Mesothelial cell of epicardium (in vitro differentiated cells): ENCODE measurements around the gene S100A12. TPM values are rescaled to one million over a fixed set of nuclear protein-coding genes. Genes with fewer than 3 reads are reported as not detected.

Experiments
- DNase-seq, 2 experiments: peaks; one replicate each; pipeline ENCODE4 v3.0.0; 2021; ENCODE audit warnings: low spot score in 2 of 2; ENCODE audit not compliant: unreplicated experiment in 2 of 2
- H3K27ac Mint-ChIP-seq: 2 replicates; pipeline ENCODE4 v1.8.0; 2021; ENCODE audit warnings: mixed read lengths
- H3K27me3 Mint-ChIP-seq: 2 replicates; pipeline ENCODE4 v1.8.0; 2021; ENCODE audit warnings: low read depth, mixed read lengths
- H3K36me3 Mint-ChIP-seq: 2 replicates; pipeline ENCODE4 v1.8.0; 2021; ENCODE audit warnings: mixed read lengths
- H3K4me1 Mint-ChIP-seq: 2 replicates; pipeline ENCODE4 v1.8.0; 2021; ENCODE audit warnings: mixed read lengths
- H3K4me3 Mint-ChIP-seq: 2 replicates; pipeline ENCODE4 v1.8.0; 2021; ENCODE audit warnings: mild to moderate bottlenecking, moderate library complexity, mixed read lengths
- H3K9me3 Mint-ChIP-seq: 2 replicates; pipeline ENCODE4 v1.8.0; 2021; ENCODE audit warnings: mixed read lengths
- CTCF ChIP-seq: fragments of 200-600 bp; sonication (generic); IDR thresholded peaks from one replicate; pipeline ENCODE4 v1.5.0; 2021; ENCODE audit warnings: antibody characterized with exemption; ENCODE audit not compliant: unreplicated experiment
- total RNA-seq: library from RNA; stranded (reverse); gene quantifications from 3 replicates; pipeline ENCODE4 v1.2.1, GENCODE V29; 2021

Gene S100A12
- total RNA-seq, 1 donor from 2014 or later = not detected

GRCh38 chr1:153394391-153394790 lies 19.0 kb upstream of the S100A12 start:
- H3K4me1 Mint-ChIP-seq = no peaks in the 10 kb centered on the region
- H3K36me3 Mint-ChIP-seq = no peaks in the 10 kb centered on the region
- H3K27ac Mint-ChIP-seq = no peak overlapping the region
- no peaks in the 10 kb centered on the region for H3K9me3 Mint-ChIP-seq
- H3K27me3 Mint-ChIP-seq = peaks cover 37% of the 10 kb centered on the region
- DNase-seq = no peak
- H3K4me3 Mint-ChIP-seq = no peak overlapping the region
- no peak for TF ChIP-seq CTCF

- no peak for TF ChIP-seq CTCF
- Mint-ChIP-seq H3K36me3 (no peaks in the 10 kb centered on the region), H3K4me1 (no peaks in the 10 kb centered on the region), H3K4me3 (no peak overlapping the region), H3K9me3 (no peaks in the 10 kb centered on the region), H3K27ac (no peak overlapping the region), H3K27me3 (peaks cover 36% of the 10 kb centered on the region)
- DNase-seq = no peak
Observed at GRCh38 chr1:153393926-153394325, 18.5 kb upstream of the S100A12 start.

GRCh38 chr1:153392822-153393221 lies 17.4 kb upstream of the S100A12 start:
- no peak for TF ChIP-seq CTCF
- H3K4me3 Mint-ChIP-seq = no peak overlapping the region
- H3K4me1 Mint-ChIP-seq = no peaks in the 10 kb centered on the region
- H3K27ac Mint-ChIP-seq = no peak overlapping the region
- H3K27me3 Mint-ChIP-seq = peaks cover 38% of the 10 kb centered on the region
- no peaks in the 10 kb centered on the region for H3K9me3 Mint-ChIP-seq
- no peak for DNase-seq
- no peaks in the 10 kb centered on the region for H3K36me3 Mint-ChIP-seq

- Mint-ChIP-seq H3K36me3 (no peaks in the 10 kb centered on the region), H3K4me1 (no peaks in the 10 kb centered on the region), H3K9me3 (no peaks in the 10 kb centered on the region), H3K4me3 (no peak overlapping the region), H3K27me3 (peaks cover 40% of the 10 kb centered on the region), H3K27ac (no peak overlapping the region)
- no peak for TF ChIP-seq CTCF
- no peak for DNase-seq
Observed at GRCh38 chr1:153392258-153392657, 16.8 kb upstream of the S100A12 start.

- no peak within 1 kb of the TSS for H3K4me3 Mint-ChIP-seq
- no peak for DNase-seq
- TF ChIP-seq CTCF = no peak
- H3K9me3 Mint-ChIP-seq = no peaks in the 10 kb centered on the region
- no peaks in the 10 kb centered on the region for H3K36me3 Mint-ChIP-seq
- no peak within 1 kb of the TSS for H3K27ac Mint-ChIP-seq
- H3K4me1 Mint-ChIP-seq = no peaks in the 10 kb centered on the region
- H3K27me3 Mint-ChIP-seq = peaks cover 44% of the 10 kb centered on the region
Observed at GRCh38 chr1:153390938-153391710, 15.7 kb upstream of the S100A12 start, which contains the start of gene S100A8. Gene S100A8 (minus strand): TSS chr1:153391073. CDS start chr1:153390535, 538 bp downstream.
